Activated T-helper 1 cell treated with Interleukin-2 at 50 U/mL for 16 hours (primary cell): Measurements from ENCODE around the gene MECP2.

Experiments
- DNase-seq: peaks from one replicate; pipeline ENCODE4 v3.0.0-alpha.2; 2020; ENCODE audit warnings: low read depth

Gene MECP2

DNA sequence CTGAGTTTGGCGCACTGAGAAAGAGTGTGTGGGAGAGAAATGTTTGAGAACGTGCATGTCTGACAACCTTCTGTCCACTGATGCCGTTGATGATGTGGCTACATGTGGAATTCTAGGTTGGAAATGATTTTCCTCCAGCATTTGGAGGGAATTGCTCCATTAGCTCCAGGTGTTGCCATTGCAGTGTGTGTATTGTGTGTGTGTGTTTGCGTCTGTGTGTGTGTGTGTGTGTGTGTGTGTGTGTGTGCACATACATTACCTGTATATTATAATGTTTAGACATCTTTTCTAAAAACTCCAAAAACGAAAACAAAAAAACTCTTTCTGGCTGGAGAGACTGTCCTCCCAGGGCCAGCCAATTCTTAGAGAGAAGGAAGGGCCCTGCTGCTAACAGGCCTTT is 18.2 kb upstream of the MECP2 start:
- DNase-seq: no peak

DNA sequence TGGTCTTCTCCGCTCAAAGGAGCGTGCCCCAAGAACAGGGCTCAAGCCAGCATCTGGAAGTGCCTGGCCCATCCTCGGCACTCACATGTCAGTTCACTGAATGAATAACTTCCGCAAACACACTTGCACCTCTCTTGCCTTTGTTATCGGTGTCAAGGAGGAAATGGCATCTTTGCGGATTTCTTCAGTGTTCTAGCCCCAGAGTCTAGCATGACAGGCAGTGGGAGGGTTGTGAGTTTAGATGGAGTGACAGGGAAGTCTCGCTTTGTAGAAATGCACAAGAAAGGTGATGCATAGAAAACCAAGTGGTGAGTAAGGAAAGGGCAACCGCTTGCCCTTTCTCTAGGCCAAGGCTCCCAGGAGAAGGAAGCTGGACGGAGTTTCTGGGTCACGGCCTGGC is 17.6 kb upstream of the MECP2 start:
- DNase-seq: no peak

DNA sequence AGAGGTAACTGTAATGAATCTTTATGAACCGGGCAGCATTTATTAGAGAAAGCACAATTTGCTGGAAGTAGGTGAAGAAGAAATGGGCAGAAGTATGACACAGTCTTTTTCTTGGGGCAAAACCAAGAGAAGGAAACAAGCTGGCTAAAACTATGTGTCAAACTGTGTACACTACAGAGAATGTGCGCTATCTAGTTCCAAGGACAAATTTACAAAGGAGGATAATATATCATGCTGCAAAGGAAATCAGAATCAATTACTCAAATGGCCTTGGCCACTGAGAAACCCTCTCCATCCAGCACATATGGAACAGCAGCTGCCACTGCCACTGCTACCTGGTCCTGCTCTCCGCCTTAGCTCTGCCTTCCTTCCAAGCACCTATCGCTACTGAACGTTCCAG is 17.1 kb upstream of the MECP2 start:
- no peak for DNase-seq

DNA sequence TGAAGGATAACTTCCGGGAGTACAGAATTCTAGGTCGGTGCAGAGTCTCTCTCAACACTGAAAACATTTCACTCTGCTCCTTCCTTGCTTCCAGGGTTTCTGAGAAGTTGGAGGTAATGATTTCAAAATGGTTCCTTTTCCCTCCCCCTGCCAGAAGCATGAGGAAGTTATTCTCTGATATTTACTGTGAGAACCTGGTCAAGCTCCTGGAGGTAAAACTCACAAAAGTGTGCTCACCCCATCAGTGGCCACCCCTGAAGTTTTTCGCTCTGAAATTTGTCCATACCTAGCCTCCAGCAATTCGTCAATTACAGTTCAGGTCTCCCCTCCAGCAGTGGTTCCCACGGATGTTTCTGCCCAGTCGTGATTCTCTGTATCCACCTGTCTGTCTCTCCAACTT is 16.2 kb upstream of the MECP2 start:
- DNase-seq: no peak

DNA sequence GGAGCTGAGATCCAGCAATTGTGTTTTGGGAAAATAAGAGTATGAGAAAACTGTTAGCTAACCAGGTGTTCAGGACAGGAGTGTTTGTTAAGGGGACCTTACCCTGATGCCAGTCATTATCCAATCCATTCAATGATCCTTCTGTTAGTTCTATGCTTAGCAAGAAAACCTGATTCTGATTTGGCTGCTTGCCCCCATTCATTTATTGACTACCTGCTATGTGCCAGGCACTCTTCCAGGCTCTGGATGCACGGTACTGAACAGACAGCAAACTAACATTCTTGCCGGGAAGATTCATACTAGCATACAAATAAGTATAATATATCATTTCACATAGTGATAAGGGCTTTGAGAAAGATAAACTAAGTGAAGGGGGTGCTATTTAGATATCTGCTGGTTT is 1.0 kb upstream of the MECP2 start:
- DNase-seq: no peak

DNA sequence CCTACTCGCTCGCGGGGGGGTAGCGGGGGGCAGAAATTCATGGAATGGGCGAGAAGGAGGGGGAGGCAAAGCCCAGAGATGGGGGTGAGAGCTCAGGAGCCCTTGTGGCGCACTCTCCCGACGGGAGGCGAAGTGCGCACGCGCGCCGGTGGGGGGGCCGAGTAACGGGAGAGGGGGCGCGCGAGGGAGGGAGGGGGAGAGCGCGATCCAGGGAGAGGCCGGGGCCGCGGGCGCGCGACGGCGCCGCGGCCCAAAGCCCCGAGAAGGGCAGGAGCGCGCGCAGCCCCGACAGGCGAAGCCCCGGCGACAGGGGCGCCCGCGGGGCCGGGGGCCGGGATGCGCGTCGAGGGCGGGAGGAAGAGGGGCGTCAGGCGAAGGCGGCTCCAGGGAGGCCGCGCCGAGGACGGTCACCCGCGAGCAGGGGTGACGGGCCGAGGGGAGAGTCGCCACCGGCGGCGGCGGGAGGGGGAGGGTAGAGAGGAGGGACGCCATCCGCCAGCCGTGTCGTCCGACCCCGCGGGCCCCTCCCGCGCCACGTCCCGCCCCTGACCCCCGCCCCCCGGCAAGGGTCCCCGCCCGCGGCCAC is 421 bp downstream of the MECP2 start:
- DNase-seq: peak; percentile 56

DNA sequence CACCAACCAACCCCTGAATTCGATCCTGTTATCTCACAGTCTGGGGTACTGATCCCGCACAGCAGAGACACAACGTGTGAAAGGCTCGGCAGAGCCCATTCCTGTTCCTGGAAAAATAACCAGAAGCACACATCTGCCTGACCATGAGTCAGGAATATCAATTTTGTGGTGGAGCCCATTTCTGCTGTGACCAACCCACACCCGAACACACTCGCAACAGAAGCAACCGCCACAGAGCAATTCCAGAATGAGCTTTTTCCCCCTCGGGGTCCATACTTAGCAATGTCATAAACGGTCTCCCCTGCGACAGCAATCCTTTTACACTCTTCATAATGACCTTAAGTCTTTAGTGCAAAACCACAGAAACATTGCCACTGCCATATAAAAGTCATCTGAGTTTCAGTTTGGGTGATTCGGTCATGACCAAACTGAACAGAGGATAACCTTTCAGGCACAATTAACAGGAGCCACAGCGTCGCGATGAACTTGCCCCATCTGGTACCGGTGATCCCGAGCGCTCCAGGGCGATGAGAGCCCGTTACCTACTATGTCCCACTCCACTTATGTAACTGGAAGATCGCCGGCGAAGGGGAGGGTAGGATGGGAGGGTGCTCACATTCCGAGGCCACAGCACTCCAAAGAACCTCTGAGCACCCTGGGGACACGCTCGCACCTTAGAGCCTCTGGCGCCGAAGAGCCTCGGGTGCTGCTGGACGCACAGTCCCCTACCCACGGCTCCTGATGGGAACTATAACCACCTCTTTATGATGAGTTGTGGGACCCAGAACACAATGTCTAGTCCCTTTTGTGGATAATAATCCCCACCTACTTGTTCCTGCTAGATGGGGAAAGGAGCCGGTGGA is 1.1 kb downstream of the MECP2 start:
- DNase-seq: no peak

DNA sequence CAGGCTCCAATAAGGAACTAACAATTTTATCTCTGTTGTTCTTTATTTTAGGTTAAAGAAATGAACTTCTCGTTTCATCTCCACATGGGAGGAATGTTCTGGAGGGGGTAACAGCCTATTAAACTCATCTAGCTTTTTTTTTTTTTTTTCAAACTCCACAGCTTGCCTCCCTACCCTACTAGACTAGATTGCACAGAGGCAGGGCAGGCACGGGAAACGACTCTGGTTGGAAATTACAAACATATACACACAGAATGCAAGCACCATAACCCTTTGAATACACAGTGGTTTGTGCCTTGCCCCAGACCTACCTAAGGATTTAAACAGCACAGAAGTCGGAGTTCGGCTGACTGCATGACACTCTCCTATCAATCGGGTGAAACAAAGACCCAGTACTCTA is 2.7 kb downstream of the MECP2 start:
- no peak for DNase-seq

DNA sequence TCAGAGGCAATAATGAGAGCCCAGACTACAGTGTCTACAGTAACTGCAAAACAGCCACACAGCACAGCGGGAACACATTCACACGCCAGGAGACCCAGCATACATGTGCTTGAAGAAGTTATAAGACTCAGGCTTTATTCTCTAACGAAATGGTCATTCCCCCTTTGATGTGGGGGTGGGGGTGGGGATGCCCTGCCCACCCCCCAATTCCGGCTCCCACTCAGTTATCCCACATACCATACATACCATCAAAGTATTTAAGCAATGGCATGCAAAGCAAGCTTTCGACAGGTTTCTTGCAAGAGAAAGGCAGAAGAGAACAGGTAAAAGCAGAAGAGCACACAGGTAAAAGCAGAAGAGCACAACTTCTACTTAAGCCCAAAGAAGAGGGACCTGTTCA is 3.6 kb downstream of the MECP2 start:
- no peak for DNase-seq

DNA sequence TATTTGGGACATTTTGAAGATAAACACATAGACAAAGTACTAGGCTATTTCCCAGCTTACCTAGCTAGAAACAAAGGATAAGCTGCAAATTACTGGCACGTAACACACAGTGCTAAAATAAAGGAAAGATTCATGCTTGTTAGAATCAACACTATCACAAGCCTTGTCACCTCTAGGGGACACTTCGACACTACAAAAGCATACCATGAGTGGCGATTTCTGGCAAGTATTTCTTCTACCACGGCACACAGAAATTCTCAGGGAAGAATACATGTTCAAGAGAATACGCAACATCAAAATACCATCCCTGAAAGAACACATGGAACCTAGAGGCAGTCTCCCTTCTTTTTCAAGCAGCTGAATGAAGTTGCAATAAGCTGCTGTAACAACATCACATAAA is 5.1 kb downstream of the MECP2 start:
- DNase-seq: no peak

DNA sequence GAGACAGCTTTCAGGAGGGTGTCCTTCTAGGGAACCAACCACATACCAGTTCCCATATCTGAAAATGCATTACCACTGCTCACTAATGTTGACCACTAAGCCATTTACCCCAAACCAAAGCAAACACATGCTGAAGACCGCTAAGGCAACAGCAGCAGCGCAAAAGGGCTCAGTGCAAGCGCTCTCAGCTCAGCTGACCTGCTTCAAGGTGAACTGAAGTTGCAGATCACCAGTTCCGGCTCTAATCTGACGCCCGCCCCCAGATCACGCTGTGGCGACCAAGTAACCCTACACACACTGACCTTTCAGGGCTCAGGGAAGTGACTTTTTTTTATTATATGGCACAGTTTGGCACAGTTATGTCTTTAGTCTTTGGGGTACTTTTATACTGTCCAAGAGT is 5.8 kb downstream of the MECP2 start:
- no peak for DNase-seq

DNA sequence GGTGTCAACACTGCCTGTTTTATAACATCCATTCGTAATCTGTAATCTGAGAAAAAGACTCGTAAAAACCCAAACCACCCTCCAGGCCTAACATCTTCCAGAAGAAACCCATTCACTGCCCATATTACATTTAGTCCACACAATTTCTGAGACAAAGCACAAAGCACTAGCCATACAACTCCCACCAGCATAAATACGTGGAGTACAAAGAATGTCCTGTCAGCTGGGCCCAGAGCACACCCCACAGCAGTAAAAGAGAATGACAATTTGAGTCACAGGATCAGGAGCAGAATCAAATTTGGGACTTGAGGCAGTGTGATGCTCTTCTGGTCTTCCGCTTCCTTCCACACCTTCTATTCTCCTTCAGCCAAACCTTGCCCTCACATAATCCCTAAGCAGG is 6.8 kb downstream of the MECP2 start:
- DNase-seq: no peak

DNA sequence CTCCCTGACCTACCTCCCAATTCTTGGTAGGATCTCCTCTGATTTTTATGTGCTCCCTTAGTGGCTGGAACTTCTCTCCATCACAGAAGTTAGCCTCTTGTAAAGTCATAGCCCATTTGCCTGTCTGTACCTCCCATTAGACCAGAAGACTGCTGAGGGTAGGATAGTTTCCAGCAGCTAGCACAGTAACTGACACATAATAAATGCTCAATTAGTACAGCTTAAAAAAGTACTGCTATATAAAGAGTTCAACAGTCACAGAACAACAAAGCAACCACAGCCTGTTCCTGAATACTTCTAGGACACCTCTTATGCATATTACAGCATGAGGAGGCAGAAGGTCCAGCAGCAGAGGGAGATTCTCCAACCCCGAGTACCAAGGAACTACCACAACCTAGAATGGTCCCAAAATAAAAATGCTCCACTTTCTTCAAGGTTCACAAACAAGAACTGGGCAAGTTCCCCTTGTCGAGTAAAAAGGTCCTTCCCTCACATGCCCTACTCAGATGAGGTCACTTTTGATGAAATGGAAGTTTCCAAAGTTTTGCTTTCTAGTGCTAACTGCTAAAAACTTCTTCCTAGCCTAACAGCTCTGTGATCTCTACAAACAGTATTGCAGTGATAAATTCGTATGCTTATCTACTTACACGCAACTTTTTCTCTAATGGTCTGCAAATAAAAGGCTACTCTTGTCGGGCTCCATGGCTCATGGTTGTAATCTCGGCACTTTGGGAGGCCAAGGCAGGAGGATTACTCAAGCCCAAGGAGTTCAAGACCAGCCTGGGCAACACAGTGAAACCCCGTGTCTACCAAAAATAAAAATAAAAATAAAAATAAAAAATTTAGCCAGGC is 12.8 kb downstream of the MECP2 start:
- DNase-seq: no peak

DNA sequence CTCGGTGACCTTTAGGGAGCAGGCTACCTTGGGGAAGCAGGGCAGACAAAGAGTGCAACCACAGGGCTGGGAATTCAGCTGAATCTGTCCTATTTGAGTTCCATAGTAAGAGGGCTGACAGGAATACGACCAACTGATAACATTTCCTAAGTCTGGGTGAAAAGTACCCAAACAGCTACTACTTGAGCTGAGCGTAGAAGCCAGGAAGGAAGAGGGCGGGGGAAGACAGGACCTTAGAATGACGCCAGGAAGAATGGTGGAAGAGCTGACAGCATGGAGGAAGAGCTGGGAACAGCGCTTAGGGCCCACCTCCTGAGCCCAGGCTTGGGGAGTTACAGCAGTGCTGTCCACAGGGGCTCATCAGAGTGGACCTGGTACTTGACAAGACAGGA is 14.4 kb downstream of the MECP2 start:
- no peak for DNase-seq

DNA sequence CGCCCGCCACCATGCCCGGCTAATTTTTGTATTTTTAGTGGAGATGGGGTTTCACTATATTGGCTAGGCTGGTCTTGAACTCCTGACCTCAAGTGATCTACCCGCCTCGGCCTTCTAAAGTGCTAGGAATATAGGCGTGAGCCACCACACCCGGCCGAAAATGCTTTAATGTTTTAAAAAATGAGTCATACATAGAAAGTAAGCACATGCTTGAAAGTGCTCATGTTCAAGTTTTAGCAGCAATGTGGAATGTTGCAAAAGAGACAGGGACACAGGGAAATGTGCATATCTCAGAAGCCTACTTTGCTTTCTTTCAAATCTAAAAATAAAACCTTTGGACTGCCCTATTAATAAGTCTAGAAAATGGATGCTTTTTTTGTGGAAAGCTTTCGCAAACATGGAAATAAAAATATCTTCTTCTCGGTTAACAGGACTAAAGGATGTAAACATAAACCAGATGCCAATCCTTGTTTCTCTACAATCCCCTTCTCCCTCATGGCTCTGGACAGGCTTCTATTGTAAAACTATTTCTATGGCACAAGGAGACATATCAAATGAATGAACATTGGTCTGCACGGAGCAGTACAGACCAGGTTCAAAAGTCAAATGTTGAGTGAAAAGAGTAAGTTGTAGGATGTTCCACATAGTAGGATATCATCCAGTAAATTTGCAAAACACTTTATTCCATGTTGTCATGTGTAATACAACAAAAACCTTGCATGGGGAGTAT is 15.0 kb downstream of the MECP2 start:
- DNase-seq: no peak

DNA sequence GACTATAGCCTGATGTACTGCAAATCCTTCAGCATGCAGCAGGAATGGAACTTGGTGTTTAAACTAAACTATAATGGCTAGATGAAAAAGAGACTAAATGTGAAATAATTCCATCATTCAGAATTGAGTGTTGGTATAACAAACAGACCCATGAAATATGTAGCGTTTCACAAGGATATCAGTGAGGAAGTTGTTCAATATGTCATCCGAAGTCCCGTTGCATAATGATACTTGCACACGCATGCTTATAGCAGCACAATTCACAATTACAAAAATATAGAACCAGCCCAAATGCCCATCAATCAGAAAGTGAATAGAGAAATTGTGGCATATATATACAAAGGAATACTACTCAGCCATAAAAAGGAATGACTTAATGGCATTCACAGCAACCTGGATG is 20.4 kb downstream of the MECP2 start:
- DNase-seq: no peak

DNA sequence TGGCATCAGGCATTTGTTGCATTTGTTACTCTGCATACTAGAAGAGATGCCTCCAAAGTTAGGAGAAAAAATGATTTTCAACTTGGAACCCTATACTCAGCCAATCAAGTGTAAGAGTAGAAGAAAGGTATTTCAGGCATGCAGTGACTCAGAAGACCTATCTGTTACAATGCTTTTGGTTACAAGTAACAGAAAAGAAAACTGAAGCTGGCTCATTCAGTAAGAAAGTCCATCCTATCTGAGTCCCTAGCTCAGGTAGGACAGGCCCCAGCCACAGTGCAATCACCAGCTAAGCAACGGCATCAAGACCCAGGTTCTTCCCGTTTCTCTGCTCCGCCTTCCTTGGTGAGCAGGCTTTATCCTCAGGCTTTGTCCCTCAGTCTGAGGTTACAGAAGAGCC is 23.3 kb downstream of the MECP2 start:
- no peak for DNase-seq

DNA sequence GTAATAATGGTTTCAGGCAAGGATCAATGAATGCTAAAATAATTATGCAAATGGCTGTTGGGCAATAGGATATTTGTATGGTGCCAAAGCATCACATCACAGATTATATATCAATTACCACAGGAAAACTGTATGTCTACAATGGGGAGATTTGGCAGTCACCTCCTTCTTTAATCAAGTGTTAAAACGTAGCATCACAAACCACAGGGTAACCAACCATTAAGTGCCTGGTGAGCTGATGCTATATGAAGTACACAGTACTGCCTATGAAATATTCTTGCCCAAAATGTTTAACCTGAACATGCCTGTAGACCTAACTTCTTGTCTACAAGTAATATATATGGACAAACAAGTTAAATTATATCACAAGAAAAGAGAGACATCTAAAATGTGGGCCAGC is 25.3 kb downstream of the MECP2 start:
- no peak for DNase-seq

DNA sequence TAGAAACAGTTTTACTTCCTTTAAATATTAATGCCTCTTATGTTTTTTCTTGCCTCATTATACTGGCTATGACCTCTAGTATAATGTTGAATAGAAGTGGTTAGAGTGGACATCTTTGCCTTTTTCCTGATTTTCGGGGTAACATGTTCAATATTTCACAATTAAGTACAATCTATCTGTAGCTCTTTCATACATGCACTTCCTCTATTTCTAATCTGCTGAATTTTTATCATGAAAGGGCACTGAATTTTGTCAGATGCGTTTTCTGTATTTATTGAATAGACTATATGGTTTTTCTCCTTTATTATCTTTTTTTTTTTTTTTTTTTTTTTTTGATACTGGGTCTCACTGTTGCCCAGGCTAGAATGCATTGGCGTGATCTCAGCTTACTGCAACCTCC is 29.0 kb downstream of the MECP2 start:
- DNase-seq: no peak

DNA sequence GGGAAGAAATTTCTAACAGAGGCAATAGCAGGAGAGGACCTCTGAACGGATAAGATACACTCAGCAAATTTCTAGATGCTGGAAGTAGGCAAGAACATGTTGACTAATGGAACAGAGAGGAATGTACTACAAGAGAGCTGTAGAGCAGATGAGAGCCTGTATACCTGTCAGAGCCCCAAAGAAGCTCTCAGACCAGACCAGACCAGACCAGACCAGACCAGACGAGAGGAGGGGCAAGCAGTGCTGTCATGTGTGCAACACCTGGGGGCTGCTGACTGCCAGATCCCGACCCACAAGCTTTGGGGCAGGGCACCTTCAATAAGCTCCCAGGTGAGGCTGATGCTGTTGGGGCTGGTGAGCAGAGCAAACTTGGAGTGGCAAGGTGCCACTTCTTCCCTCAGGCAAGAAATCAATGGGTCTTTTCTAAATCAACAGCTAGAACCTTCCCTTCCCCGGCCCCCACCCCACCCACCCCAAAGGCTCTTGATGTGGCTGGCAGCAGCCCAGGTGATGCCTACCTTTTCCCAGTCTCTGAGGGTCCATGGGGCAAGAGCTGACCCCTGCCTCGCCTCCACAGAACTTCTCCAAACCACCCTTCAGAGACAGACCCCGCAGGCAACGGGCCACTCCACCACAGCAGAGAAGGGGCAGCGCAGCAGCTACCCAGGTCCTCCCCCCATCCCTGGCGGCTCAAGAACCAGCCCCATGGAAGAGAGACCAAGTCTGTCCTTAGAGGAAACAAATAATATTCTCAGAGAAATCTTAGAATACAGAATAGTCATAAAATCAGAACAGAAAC is 32.7 kb downstream of the MECP2 start:
- no peak for DNase-seq

DNA sequence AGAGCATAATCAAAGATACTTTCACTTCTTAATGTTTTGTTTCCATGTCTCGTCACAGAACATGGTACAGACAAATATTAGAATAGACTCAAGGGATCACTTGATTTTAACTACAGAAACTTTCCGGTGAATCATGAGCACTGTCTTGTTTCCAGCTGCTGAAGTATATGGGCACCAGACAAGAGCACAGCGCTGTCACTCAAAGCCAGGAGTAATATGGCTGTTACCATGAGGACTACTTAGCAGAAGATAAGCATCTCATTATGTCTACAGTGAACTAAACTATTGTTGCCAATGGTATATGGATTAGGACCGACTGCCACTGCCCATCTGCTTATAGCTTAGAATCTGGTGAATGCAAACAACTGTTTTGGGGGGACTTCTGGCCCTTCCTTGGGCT is 34.3 kb downstream of the MECP2 start:
- DNase-seq: no peak

DNA sequence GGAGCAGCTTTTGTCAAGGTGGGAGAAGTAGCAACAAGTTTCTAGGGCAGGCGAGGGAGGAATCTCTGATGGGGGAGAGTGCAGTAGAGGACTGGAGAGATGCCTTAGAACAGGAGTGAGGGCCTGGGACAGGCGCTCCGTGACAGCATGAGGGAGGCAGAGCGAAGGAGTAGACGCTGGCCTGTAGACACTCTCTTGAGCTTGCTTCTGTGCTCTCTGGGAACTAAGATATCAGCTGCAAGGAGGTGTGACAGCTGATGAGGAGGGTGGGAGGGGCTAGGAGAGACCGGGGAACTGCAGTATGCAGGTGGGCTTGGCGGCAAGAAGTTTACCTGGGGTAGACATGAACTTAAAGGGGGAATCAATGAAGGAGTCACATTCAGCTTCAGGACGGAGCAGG is 35.7 kb downstream of the MECP2 start:
- no peak for DNase-seq
